HG02938 (cell line): ENCODE results near the gene AHDC1.

ENCODE experiments used
- ATAC-seq: cut with Tn5 transposase; IDR thresholded peaks from one replicate; pipeline ENCODE4 v1.9.1; 2021; ENCODE audit warnings: mild to moderate bottlenecking, moderate library complexity; ENCODE audit not compliant: unreplicated experiment

The AHDC1 gene

DNA sequence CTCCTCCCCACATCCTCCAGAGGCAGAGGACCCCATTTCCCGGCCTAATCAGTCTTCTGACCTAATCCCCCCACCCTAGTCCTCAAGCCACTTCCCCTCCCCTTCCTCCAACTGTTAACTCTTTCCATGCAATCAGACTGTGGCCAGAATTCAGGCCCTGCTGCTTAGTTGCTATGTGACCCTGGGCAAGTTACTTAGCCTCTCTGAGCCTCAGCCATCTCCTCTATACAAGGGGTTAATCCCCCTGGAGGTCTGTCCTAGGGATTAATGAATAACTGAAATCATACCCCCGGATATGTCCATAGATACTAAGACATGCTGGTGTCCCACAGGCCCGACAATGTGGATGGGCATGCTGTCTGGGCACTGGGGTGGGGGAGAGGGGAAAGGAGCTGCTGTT is 18.3 kb downstream of the AHDC1 start:
- no peak for ATAC-seq

- no peak for ATAC-seq
Measured at GRCh38 chr1:27584453-27584852, 19.5 kb downstream of the AHDC1 start.

- no peak for ATAC-seq
Measured at GRCh38 chr1:27583479-27583878, 20.5 kb downstream of the AHDC1 start.

DNA sequence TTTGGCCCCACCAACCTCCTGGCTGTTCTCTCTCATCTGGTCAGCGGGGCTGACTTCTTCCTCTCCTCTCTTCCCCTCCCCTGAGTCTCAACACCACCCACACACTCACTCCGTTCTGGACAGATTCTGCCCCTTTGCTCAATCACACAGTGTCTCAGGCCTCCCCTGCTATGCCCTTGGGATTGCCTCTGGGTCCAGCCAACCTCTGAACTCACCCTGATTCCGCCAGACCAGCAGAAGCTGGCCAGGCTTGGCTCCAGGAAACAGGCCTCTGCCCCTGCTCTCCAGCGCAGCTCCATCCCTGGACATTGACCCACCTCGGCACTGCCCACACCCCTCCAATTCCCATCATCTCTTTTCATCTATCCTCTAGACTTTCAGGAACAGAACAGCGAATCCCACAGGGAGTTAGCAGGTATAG is 22.1 kb downstream of the AHDC1 start:
- no peak for ATAC-seq

DNA sequence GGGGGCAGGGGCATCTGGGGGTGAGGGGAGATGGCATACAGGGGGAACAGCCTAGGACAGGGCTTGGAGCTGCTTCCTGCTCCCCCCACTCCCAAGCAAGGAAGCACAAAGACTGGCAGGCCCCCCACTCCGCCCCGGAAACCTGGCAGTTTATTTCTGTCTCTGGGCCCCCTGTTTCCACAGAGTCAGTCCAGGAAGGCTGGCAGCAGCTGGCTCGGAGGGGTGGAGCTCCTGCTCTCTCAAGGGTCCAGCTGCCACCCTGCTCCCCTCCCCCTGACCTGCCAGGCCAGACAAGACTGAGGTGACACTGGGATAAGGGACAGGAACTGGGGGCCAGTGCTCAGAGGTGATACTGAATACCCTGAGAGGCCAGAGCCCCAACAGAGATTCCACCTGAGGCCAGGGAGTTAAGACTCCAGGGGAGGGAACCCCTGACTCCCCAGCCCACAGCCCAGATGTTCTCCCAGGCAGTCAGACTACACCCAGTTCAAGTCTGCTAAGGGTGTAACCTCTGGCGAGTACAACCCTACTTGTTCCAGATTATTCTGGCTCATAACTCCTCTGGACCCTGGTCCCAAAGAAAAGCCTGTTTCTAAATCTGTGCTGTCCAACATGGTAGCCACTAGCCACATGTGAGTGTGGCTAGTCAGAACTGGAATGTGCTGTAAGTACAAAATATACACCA is 26.3 kb downstream of the AHDC1 start:
- no peak for ATAC-seq

DNA sequence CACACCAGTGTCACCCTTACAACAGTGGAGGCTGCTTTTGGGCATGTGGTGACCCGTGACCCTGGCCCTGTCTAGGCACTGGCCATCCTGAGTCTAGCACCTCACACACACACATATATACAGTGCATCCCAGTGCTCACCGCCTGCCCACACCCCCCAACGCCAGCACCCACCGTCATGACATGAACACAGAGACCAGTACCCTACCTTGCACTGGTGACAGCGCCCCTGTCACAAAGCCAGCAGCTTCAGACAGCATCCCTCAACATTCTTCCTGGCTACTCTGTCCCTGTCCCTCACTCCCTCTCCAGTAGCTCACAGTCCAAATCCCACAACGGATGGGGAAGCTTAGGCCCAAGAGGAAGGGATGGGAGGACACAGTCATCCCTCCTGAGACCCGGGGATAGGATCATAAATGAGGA is 27.1 kb downstream of the AHDC1 start:
- no peak for ATAC-seq

GRCh38 chr1:27575840-27576331 is 28.1 kb downstream of the AHDC1 start:
- ATAC-seq, result no peak

DNA sequence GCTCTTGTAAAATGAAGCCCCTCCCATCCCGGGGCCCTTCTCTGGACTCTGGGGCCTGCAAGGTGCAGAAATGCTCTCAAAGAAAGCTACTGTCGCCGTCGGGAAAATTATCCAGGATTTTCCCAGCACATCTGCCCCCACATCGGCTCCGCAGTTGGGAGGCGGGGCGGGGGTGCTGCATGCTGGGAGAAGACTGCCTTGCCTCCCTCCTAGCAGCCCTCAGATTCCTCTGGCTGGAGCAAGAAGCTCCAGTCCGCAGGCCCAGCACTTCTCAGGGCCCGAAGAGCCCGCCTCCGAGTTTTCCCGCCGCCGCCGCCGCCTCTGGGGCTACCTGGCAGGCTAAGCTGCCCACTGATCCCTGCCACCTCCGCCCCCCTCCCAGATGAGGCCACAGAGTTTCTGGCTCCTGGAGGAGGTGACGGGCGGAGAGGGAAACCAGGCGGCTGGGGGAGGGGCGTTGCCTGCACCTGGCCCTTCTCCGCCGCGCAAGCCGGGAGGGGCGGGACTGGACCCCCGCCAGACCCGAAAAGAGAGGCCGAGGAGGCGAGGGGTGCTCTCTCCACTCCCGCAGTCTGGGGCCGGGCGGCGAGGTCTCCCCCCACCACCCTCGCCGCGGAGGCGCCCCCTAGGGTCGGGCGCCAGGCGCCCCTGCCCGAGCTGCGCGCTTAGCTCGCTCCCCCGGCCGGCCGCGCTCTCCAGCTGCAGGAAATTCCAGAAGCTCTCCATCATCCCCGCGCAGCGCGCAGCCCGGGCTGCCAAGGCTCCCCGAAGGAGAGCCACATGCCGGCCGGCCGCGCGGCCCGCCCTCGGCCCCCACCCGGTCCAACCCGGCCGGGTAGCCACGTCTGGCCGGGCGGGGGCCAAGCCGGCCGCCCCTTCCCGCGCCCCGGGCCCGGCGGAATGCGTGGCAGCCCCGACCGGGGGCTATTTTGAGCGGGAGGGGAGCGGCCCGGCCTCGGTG is 28.8 kb downstream of the AHDC1 start:
- ATAC-seq, result no peak

GRCh38 chr1:27574001-27574781 is 29.8 kb downstream of the AHDC1 start:
- ATAC-seq, result no peak

GRCh38 chr1:27572679-27573426 is 31.1 kb downstream of the AHDC1 start:
- ATAC-seq, result no peak

DNA sequence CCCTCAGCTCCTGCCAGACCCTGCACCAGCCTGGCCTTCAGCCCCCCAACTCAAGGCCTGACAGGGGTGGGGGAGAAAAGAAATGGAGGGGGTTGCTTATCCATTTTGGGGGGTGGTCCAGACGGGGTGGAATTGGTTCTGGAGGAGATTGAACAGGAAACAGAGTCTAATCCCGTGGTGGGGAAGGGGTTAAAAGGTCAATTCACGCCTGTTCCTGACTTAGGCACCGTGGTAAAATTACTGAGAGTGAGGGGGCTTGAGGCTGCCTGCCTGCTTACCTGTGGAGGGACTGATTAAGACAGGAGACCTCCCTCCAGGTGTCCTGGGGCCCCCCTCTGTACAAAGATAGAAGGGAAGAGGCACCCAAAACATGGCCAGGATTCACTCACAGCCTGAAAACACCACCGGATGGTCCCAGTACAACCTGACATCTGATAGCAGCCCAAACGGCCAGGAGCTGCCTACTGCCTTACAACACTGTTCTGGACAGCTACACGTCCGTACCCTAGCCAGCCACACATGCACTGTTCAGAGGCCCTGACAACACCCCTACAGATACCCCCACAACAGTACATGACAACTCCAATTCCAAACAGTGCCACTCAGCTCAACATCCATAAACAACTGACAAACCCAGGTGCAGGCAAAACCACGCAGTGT is 31.8 kb downstream of the AHDC1 start:
- no peak for ATAC-seq

GRCh38 chr1:27571439-27572018 is 32.4 kb downstream of the AHDC1 start:
- no peak for ATAC-seq

- ATAC-seq, result no peak
Measured at GRCh38 chr1:27570784-27571183, 33.2 kb downstream of the AHDC1 start.

- no peak for ATAC-seq
Measured at GRCh38 chr1:27570356-27570755, 33.6 kb downstream of the AHDC1 start.

DNA sequence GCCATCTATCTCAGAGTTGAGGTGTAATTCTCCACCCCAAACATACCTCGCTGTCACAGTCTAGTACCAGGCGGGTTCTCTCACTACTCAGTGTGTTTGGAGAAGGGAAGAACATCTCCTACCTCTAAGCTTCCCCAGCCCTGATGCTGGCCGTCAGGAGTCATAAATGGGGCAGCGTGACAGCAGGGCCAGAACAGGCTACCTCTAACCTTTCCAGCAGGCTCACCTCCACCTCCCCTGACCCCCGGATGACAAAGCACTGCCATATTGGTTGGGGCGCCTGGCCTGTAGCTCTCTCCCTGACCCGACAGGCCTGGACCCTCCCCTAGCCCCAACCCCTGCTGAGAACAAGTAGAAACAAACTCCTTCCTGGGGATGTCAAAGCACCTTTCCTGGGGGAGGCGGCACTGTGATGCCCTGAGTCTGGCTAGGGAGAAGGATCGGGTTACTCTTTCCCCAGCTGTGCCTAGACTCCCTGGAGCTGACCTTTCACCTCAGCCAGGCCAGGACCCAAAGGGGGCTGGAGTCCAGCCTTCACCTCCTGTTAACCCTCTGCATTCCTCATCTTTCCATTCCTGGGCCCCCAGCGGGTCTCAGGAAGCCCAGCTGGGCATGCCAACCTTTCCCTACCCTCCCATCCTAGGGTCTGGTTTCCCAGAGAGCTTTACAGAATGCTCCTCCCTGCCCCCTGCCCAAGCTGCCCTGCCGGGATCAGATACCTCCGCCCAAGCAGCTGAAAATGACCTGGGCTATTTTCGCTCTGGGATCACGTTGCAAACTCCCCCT is 34.2 kb downstream of the AHDC1 start:
- no peak for ATAC-seq

DNA sequence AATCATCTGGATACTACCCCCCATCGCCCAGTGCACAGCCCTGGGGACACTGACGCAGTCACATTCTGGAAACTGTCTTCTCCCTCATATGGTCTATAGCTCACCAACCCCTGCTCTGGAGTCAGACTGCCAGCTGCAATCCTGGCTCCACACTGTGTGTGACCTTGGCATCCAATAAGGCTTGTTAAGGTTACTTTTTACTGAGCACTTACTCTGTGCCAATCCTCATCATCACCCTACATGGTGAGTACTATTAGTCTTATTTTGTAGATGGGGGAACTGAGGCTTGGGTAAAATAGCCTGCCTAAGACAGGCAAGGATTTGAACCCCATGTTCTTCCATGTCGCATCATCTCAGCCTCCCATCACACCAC is 34.9 kb downstream of the AHDC1 start:
- ATAC-seq, result no peak

GRCh38 chr1:27568300-27569087 is 35.5 kb downstream of the AHDC1 start:
- peak; percentile 67 for ATAC-seq

- ATAC-seq, result no peak
Measured at GRCh38 chr1:27567971-27568299, 36.0 kb downstream of the AHDC1 start.
